ENCODE results near the gene NCKAP1.

GRCh38 chr2:182951948-182952663, 86.2 kb downstream of the NCKAP1 start:
- TF ChIP-seq CTCF (IDR thresholded peaks at IDR 0.05; ENCODE audit: low read depth, low read length, missing input control) = no peak
- TF ChIP-seq YY1 (IDR thresholded peaks at IDR 0.05) = no peak
- TF ChIP-seq TAF1 (conservative IDR thresholded peaks at IDR 0.05) = no peak
- TF ChIP-seq REST (IDR thresholded peaks at IDR 0.05) = no peak
- no peak for TF ChIP-seq RAD21 (IDR thresholded peaks at IDR 0.05)
- no peak for TF ChIP-seq RXRA (IDR thresholded peaks at IDR 0.05)
- TF ChIP-seq SP1 (IDR thresholded peaks at IDR 0.05) = no peak

All from liver (tissue), 3 donors.